NCI-H2227 (cell line): ENCODE data around the gene GRPEL1.

Experiments used
- DNase-seq: peaks from one replicate; lab custom pipeline; 2025; ENCODE audit not compliant: unreplicated experiment; lab: John Stamatoyannopoulos, UW

Gene GRPEL1

DNA sequence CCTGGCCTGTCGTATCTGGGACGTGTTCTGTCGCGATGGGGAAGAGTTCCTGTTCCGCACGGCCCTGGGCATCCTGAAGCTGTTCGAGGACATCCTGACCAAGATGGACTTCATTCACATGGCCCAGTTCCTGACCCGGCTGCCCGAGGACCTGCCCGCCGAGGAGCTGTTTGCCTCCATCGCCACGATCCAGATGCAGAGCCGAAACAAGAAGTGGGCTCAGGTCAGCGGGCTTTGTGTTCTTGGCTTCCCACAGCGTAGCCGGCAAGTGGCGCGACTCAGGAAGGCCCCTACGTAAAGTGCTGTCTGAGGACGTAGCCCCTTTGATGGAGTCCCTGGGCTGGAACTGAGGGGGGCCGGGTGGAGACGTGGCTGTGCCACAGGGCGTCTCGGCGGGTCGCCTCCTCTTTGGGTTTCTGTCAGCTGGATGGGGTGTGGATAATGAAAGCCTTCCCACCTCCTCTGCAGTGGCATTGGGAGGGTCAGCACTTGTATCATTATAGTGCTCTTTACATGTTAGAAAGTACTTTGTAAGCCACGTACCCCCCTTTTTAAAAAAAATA lies 42.7 kb downstream of the GRPEL1 start:
- DNase-seq: no peak

DNA sequence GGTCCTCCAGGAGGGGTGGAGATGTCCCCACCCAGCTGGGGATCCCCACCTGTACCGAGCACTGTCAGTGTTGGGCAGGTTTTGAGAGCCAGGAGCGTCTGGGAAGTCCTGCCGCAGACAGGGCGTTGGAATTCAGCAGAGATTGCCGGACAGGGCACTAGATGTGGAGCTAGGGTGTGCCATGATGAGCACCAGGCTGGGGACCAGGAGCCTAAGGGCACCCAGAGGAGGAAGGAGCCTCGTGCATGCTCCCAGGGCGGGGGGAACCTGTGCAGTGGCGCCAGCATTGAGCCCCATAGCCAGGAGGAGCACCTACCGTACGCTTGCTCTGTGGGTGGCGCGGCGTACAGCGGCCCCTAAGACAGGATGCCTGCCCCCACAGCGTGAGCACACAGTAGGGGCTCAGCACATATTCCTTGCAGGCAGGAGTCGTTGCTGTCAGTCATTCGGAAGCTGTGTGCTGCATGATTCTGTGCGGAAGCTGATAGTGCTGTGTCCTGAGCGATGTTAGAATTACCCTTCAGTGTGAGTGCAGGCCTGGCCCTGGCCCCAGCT lies 43.5 kb downstream of the GRPEL1 start:
- DNase-seq: no peak

DNA sequence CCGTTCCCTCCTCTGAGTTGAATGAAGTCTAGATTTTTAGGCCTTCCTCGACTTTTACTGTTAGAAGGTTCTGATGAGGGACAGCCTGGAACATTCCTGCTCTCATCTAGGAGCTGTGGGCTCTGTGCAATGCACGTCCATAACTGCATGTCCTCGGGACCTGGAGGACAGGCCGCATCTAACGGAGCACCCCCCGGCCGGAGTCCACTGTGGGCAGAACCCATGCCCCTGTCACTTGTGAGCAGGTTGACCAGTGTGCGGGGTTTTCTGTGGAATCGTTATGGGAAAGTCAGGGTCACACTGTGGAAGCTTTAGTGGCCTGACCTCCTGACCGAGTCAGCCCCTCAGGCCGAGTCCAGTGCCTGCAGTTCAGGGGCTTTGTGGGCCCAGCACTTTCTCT lies 44.0 kb downstream of the GRPEL1 start:
- no peak for DNase-seq

DNA sequence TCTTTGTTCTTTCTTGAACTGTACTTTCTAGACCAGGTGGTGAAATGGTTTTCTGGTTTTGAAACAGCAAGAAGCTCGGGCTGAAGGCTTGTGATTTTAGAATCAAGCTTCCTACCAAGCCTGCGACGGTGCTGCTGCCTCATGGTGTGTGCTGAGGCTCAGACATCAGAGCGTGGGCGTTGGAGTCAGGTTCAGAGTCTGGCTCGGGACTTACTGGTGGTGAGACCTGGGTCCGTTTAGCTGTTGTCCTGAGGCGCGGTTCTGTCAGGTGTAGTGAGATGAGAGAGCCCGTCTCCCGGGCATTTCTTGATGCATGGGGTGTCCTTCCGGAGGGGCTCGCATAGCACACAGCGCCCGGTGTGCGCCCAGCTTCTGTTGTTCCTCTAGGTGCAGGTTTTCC lies 44.4 kb downstream of the GRPEL1 start:
- DNase-seq: no peak

DNA sequence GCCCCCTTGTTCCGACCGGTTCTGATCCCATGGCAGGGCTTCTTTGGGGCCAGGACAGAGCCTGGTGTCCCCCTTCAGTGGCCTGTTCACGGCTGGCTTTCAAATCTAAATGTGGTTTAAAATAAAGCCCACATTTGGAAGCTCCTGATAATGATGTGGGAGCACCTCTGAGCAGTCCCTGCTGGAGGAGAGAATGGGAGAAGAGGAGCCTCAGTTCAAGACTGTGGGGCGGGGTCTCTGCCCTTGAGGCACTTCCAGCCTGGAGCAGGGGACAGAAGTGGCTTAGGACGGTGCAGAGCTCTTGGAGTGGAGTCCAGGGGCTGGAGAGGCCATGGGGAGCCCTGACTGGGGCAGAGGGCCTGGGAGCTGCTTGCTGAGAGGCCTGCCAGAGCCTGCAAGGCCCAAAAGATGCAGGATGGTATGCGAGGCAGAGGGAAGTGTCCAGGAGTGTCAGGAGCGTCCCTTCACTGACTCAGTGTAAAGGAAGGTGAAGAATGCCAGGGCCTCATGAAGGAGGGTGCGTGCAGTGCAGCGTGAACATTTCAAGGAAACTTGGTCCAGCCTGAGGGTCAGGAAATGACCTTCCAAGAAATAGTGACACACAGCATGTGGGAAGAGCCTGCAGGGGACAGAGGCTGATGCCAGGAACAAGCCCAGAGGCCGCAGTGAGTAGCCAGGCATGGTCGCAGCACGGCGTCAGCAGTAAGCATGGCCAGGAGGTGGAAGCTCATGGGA lies 45.8 kb downstream of the GRPEL1 start:
- DNase-seq: no peak

DNA sequence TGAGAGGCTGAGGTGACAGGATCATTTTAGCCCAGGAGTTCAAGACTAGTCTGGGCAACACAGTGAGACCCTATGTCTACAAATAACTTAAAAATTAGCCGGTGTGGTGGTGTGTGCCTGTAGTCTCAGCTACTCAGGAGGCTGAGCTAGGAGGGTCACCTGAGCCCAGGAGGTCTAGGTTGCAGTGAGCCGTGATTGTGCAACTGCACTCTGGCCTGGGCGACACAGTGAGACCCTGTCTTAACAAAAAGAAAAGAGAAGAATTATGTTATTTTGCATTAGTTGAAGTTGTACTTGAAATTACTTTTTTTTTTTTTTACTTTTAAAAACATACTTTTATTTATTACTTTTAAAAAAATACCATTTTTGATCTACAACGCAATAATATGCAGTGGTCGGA lies 46.5 kb downstream of the GRPEL1 start:
- DNase-seq: no peak

DNA sequence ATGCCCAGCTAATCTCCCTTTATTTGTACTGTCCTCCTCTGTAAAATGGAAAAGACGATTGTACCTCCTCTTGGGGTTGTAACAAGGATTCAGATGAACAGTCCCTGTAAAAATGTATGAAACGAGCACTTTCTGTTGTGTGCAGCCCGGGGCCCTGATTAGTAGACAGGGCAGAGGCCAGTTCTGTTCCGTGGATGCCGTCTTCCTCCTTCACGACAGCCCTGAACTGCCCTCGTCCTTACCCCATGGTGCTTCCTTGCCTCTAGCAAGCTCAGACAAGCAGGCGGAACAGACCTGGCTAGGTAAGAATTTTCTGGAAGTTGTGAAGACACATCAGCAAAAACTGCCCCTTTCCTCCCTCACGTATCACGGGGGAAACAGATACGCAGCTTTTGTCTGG lies 47.0 kb downstream of the GRPEL1 start:
- no peak for DNase-seq

DNA sequence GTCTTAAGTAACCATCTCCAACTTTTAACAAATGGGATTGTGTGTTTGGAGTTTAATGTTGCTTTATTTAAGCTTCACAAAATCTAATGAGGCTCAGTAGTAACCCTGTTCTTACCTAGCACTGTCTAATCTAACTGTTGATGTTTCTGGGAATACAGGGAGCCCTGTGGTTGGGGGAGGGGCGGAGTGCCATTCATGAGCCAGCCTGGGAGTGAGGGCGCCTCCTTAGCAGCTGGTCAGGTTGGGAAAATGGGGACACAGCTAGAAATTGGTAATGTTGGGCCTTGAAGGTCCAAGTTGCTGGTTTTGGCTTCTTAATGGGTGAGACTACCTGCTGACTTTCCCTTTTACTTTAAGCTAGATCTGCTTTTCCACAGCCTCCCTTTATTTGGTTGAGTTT lies 47.6 kb downstream of the GRPEL1 start:
- no peak for DNase-seq

DNA sequence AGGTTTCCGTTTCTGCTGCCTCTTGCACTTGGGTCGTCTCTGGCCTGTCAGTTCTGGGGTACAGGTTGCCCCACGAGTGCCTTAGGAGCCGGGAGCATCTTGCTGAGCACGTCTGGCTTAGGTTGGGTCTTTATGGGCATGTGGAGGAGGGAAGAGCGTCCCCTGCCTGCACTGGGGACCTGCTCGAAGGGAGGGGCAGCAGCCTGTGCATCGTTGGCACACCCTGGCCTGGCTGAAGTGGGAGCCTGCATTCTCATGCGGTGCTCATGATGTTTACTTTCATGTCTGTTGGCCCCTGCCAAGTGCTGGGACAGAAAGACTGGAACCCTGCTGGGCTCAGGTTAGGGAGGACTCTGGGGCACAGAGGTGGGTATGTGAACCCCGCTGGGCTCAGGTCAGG lies 48.5 kb downstream of the GRPEL1 start:
- DNase-seq: no peak

DNA sequence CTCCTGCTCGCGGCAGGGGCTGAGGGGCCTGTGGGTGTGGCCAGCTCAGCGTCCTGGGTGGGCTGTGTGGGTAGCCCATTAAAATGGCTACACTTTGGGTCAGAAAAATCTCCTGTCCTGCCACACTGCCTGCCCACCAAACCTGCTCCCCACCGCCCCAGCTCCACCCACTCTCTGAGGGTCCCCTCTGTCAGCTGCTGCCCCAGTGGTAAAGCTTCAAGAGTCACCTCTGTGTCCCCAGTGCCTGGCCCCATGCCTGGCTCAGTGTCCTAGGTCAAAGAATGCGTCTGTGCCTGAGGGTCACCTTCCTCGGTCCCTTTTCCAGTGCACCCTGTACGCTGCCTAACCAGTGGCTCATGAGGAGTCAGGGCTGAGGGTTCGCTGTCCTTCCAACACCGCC lies 49.6 kb downstream of the GRPEL1 start:
- DNase-seq: no peak

DNA sequence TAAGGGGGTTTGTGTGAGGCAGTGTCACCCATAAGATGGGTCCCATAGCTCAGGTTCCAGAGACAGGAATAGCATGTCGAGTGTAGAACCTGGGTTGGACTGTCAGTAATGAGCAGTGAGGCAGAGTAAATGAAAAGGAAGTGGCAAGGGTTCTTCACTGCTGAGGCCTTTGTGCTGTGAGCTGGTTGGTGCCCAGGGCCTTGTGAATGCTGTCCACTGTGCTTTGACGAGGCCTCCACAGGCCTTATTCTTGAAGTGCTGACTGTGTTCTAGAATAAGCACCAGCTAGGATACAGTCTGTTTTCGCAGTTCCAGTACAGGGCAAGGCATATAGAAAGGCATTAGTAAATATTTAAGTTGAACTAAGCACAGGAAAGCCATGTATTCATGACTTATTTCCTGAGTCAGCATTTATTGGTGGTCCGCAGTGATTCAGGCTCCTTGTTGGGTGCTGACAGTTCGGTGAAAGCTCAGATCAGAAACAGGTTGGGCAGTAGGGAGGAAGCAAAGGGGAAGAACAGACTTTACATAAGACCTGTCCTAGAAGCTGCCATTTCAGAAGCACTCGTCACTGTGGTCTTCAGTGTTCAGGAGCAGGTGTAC lies 50.3 kb downstream of the GRPEL1 start:
- DNase-seq: no peak

DNA sequence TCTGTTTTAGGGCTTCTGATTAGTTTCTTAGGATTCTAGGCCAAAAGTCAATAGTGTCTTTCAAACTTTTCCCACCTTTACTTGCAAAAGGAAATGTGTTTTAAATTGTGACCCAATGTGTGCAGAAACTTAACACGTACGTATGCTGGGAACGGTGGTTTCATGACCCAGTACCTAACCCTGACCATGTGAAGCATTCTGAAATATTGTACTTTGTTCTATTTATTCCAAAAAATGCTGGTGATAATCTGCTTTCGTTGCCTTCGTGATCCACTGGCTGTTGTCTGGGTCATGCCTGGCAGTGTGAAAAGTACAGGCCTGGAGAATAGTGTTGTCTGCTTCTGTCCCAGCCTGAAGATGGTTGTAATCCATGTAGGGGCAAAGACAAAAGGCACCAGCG lies 51.4 kb downstream of the GRPEL1 start:
- DNase-seq: no peak

DNA sequence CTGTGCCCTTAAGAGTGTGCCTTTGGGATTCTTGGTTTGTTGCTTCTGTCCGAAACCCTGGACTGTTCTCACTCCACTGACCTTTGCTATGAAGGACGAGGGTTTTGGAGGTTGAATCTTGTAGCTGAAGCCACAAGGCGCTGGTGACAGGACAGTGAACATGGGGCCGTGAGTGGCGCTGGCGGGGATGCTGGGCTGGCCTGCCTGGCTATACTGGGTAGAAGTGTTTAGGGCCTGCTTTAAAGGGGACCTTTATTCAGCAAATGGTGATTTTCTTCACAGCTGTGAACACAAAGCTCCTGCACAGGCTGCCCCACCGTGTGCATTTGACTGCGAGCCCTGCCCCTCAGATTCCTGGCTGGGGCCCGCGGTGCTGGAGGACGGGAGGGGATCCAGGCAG lies 51.8 kb downstream of the GRPEL1 start:
- DNase-seq: no peak

DNA sequence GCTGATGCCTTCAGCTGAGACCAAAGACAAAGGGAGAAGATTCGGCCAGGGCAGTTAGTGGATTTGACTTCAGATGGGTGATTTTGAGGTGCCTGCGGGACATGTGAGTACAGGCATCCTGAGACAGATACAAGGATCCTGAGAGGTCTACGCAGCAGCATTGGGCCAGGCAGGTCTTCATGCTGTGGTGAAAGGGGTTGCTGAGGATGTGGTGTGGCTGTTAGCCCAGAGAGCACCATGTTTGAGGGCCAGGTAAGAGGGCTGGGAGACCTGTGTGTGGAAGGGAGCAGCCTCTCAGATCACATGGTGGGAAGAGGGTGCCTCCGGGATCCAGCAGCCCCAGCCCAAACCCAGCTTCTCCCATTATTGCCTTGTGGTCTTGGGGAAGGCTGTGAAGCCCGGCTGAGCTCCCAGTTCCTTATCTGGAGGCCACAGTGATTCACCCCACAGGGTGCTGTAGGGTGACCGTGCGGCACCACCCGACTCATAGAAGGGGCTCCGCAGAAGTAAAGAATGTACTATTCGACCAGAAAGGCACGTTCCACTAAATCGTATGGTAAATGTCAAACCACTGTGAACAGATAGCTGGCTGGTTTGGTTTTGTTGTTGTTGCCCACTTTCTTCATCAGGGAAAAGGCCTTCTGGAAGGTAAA lies 52.4 kb downstream of the GRPEL1 start:
- DNase-seq: no peak

DNA sequence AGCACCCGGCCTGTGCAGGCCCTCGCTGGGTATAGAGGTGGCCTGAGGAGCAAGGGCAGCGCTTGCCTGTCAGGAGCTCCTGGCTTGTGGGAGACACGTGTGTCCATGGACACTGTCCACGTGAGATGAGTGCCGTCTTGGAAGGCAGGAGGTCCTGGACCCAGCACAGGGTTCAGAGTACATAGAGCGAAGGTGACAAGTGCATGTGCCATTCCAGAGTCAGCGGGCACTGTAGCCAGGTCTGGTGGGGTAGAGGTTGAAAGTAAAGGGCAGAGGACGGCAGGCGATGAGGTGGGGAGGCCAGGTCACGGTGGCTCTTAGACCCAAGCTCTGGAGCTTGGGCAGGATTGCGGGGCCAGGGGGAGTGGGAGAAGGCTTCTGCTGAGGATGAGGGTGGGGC lies 53.0 kb downstream of the GRPEL1 start:
- DNase-seq: no peak

DNA sequence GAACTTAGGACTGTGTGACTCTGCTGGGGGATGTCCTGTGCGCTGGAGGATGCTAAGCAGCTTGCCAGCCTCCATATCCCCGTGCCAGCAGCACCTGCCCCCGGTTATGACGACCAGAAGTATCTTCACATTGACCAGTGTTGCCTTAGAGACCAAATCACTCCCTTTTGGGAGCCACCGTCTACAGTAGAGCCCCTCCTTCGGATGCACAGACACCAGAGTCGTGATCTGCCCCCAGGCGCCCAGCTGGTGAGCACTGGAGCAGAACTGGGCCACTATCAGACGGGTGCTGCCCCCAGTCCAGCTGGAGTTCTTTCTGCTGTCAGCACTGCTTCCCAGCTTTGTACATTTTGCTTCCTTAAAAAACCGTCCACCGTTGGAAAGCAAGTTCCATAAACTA lies 54.7 kb downstream of the GRPEL1 start:
- no peak for DNase-seq

DNA sequence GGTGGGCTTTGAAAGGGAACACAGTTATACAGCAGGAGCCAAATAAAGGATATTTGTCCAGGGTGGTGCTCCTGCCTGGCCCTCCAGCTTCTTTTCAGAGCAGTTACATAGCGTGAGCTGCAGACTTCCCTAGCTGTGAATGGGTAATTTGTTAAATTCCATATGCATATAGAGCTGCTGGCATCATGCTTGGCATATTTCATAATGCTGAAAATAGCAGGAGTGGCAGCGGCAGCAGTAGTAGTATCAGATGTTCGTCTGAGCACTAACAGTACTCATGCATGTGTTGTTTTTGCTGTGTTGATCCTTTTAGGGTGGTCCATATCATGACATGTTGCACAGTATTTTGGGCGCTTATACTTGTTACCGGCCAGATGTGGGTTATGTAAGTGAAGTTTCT lies 58.3 kb downstream of the GRPEL1 start:
- DNase-seq: no peak
